Naive thymus-derived CD8-positive, alpha-beta T cell (primary cell): ENCODE results near the gene BTBD9. TPM values are rescaled to one million over a fixed set of nuclear protein-coding genes. Genes with fewer than 3 reads are reported as not detected.

Experiments used
- ATAC-seq, 2 donors: fragments of 150-1000 bp; cut with Tn5 transposase in 1 of 2; sonication (Bioruptor Pico), chemical (Tn5 transposase) in 1 of 2; 1 replicate in 1 of 2; 2 replicates in 1 of 2; pipeline ENCODE4 v1.10.0; 2021; ENCODE audit warnings: mild to moderate bottlenecking in 2 of 2, moderate library complexity in 2 of 2
- POLR2A ChIA-PET: fragments of 350-600 bp; sonication (Branson Sonifier 250); formaldehyde crosslinking; loops from one replicate; lab custom pipeline; 2021; ENCODE audit warnings: antibody characterized with exemption; lab: Charles Lee
- DNase-seq, 10 donors: peaks; one replicate each; pipeline versions ENCODE4 v3.0.0 to v3.0.0-alpha.2; 2020 to 2022
- H3K27ac Mint-ChIP-seq, 10 donors: one replicate each; pipeline ENCODE4 v1.8.0; 2020 to 2022; ENCODE audit warnings: mild to moderate bottlenecking in 10 of 10, mixed read lengths in 10 of 10, moderate library complexity in 4 of 10, inconsistent platforms in 1 of 10
- H3K27me3 Mint-ChIP-seq, 5 donors: one replicate each; pipeline ENCODE4 v1.8.0; 2021 to 2022; ENCODE audit warnings: mixed read lengths in 5 of 5
- H3K36me3 Mint-ChIP-seq, 3 donors: one replicate each; pipeline ENCODE4 v1.8.0; 2020 to 2022; ENCODE audit warnings: mixed read lengths in 3 of 3, mild to moderate bottlenecking in 2 of 3, inconsistent platforms in 1 of 3
- H3K4me1 Mint-ChIP-seq, 4 donors: one replicate each; pipeline ENCODE4 v1.8.0; 2021 to 2022; ENCODE audit warnings: mixed read lengths in 4 of 4
- H3K4me3 Mint-ChIP-seq, 10 donors: one replicate each; pipeline ENCODE4 v1.8.0; 2020 to 2022; ENCODE audit warnings: mild to moderate bottlenecking in 10 of 10, mixed read lengths in 10 of 10, moderate library complexity in 6 of 10, inconsistent platforms in 1 of 10
- H3K9me3 Mint-ChIP-seq, 9 donors: one replicate each; pipeline ENCODE4 v1.8.0; 2020 to 2022; ENCODE audit warnings: mixed read lengths in 9 of 9, mild to moderate bottlenecking in 3 of 9, inconsistent platforms in 1 of 9, moderate library complexity in 1 of 9
- polyA plus RNA-seq, 3 donors: library from polyadenylated mRNA; unstranded; fragments of 300-500 nt; fragmentation: Illumina TruSeq; gene quantifications; one replicate each; pipeline ENCODE4 v1.2.3, GENCODE V29; 2021
- total RNA-seq, 8 experiments: library from RNA in 2 of 8; stranded (reverse) in 2 of 8; gene quantifications; one replicate each; pipeline ENCODE4 v1.2.3 and lab custom pipeline; 2021 to 2026

BTBD9 gene
- total and polyA plus RNA-seq, 5 experiments from 2014 or later, result 9.3 to 32.2 (median 10.6) TPM

GRCh38 chr6:38262609-38263008 lies 377.1 kb downstream of the BTBD9 start:
- ATAC-seq (no peak), DNase-seq (no peak)
- Mint-ChIP-seq H3K27me3 (no peaks in the 10 kb centered on the region), H3K4me3 (no peak overlapping the region), H3K9me3 (no peaks in the 10 kb centered on the region), H3K36me3 (peaks cover under 1 to 36% (median 33%) of the 10 kb centered on the region in 3 donors), H3K27ac (no peak overlapping the region), H3K4me1 (peaks cover 2 to 17% (median 7%) of the 10 kb centered on the region in 4 donors)
- POLR2A ChIA-PET, result no interaction called here

DNA sequence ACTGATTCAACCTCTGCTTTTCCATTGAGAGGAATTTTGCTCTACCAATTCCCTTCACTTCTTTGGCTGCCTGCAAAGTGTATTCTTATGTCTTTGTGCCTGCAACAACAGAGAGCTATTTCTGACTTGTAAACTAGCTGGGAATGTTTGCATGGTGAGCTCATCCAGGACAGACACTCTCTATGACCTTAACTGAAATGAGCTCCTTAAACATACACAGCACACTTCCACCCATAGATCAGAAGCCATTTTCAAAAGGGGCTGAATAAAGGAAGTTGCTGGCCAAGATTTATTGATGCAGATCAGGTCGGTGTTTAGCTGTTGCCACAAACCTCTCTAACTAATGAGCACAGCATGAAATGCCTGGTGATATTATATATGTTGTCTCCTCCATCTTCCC lies 377.7 kb downstream of the BTBD9 start:
- H3K36me3 Mint-ChIP-seq, result peaks cover 4 to 40% (median 37%) of the 10 kb centered on the region in 3 donors
- H3K27ac Mint-ChIP-seq, result no peak overlapping the region
- H3K9me3 Mint-ChIP-seq, result no peaks in the 10 kb centered on the region
- no peak for DNase-seq
- H3K4me1 Mint-ChIP-seq, result peaks cover 2 to 17% (median 7%) of the 10 kb centered on the region in 4 donors
- no peak overlapping the region for H3K4me3 Mint-ChIP-seq
- H3K27me3 Mint-ChIP-seq, result no peaks in the 10 kb centered on the region
- ATAC-seq, result no peak
- POLR2A ChIA-PET, result no interaction called here

DNA sequence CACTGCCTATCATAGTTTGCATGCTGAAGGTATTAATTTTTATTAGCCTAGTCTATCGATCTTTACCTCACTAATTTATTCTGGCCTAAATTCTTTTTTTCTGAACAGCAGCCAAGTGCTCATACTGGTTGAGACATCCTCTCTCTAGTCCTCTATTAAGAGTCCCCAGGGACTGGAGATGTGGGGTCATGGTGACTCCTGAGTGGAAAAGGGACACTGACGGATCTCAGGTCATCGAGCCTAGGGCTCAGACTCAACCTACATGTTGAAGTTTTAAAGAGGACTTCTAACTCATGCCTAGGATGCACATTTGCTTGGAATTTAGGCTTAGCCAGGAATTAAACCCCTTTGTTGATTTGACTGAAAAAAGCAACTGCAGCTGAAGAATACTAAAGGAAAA lies 378.1 kb downstream of the BTBD9 start:
- Mint-ChIP-seq H3K27me3 (no peaks in the 10 kb centered on the region), H3K4me3 (no peak overlapping the region), H3K27ac (no peak overlapping the region), H3K9me3 (no peaks in the 10 kb centered on the region), H3K4me1 (peaks cover 2 to 17% (median 7%) of the 10 kb centered on the region in 4 donors), H3K36me3 (peaks cover 4 to 41% (median 37%) of the 10 kb centered on the region in 3 donors)
- POLR2A ChIA-PET, result no interaction called here
- ATAC-seq (no peak), DNase-seq (no peak)

DNA sequence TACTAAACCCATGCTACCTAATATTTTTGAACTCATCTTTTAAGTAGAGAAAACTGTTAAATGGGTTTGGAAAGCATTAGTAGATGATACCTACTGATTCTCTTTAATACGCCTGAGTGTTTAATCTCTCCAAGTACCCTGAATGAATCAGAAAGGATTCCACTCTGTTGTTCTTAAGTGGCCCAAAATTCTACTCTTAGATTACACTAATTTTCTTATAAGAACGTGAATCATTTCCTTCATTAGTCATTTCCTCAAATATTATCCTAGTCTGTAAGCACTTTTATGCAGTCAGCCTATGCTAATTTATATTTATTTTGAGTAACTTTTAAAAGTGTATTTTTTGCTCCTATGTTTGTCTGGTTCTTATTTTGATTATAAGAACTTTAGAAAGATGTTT lies 380.0 kb downstream of the BTBD9 start:
- H3K9me3 Mint-ChIP-seq, result peaks cover 0 to 12% (median 2%) of the 10 kb centered on the region in 9 donors
- ATAC-seq, result no peak
- peaks cover 0 to 17% (median 5%) of the 10 kb centered on the region in 4 donors for H3K4me1 Mint-ChIP-seq
- peak overlapping the region in 1 of 10 donors; percentile 18 for H3K27ac Mint-ChIP-seq
- POLR2A ChIA-PET, result no interaction called here
- peaks cover 21 to 52% (median 52%) of the 10 kb centered on the region in 3 donors for H3K36me3 Mint-ChIP-seq
- H3K27me3 Mint-ChIP-seq, result no peaks in the 10 kb centered on the region
- no peak overlapping the region for H3K4me3 Mint-ChIP-seq
- DNase-seq, result no peak

GRCh38 chr6:38248500-38249234 lies 391.1 kb downstream of the BTBD9 start:
- POLR2A ChIA-PET, result no interaction called here
- Mint-ChIP-seq H3K4me1 (peaks cover 0 to 8% (median 0%) of the 10 kb centered on the region in 4 donors), H3K27ac (no peak overlapping the region), H3K4me3 (no peak overlapping the region), H3K9me3 (no peaks in the 10 kb centered on the region), H3K27me3 (no peaks in the 10 kb centered on the region), H3K36me3 (peaks cover 11 to 57% (median 23%) of the 10 kb centered on the region in 3 donors)
- DNase-seq (no peak), ATAC-seq (no peak)

DNA sequence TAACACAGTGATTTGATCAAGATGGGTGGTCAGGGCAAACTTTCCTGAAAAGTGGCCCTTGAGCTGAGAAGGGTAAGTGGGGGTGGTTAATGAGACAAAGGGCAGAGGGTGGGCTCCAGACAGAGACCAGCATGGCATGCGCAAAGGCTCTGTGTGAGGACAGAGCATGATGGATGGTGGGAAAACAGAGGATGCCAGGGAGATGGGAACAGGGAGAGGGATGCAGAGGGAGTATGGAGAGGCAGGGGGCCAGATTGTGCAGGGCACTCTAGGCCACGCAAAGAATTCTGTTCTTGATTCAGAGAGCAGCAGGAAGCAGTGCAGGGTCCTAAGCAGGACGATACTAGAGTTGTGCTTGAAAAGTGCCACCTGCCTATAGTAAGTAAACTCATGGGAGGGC lies 394.4 kb downstream of the BTBD9 start:
- Mint-ChIP-seq H3K27ac (peak overlapping the region in 1 of 10 donors; percentile 77), H3K27me3 (no peaks in the 10 kb centered on the region), H3K9me3 (no peaks in the 10 kb centered on the region), H3K4me1 (peaks cover 0 to 6% (median 0%) of the 10 kb centered on the region in 4 donors), H3K4me3 (no peak overlapping the region), H3K36me3 (peaks cover 12 to 57% (median 26%) of the 10 kb centered on the region in 3 donors)
- DNase-seq (no peak), ATAC-seq (no peak)
- POLR2A ChIA-PET, result no interaction called here

GRCh38 chr6:38244869-38245268 lies 394.9 kb downstream of the BTBD9 start:
- Mint-ChIP-seq H3K36me3 (peaks cover 12 to 55% (median 26%) of the 10 kb centered on the region in 3 donors), H3K4me3 (no peak overlapping the region), H3K9me3 (no peaks in the 10 kb centered on the region), H3K27ac (no peak overlapping the region), H3K4me1 (peaks cover 0 to 6% (median under 1%) of the 10 kb centered on the region in 4 donors), H3K27me3 (no peaks in the 10 kb centered on the region)
- POLR2A ChIA-PET, result no interaction called here
- DNase-seq, result no peak
- ATAC-seq, result no peak

DNA sequence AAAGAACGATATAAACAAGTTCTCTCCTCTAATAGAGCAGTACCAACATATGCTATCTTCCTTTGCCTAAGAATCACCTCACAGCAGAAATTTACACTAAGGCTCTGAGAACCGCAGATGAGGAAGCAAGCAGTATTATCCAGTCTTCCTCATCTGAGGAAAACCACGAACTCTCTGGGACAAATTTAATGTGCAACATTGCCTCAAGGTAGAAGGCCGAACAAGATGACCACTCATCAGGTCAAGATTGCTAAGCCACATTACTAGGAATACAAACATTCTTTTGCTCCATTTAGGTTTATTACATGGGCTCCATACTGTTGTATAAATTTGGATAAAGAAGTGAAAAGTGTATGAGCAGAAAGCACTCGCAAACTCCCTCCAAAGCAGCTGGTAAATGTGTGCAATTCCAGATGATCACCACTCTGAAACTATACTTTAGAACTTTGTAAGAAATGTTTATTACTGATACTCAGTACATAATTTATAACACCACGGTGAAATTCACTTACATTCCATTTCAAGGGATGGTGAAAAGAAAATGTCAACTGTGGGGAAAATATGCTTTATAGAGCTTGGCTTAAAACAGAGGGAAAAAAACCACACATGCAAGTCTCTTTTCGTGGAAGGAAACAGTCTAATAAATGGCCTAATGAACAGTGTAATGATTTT lies 398.4 kb downstream of the BTBD9 start:
- Mint-ChIP-seq H3K27me3 (no peaks in the 10 kb centered on the region), H3K27ac (no peak overlapping the region), H3K4me3 (no peak overlapping the region), H3K36me3 (peaks cover 12 to 37% (median 29%) of the 10 kb centered on the region in 3 donors), H3K4me1 (peaks cover 0 to 5% (median 2%) of the 10 kb centered on the region in 4 donors), H3K9me3 (no peaks in the 10 kb centered on the region)
- no peak for DNase-seq
- ATAC-seq, result no peak
- POLR2A ChIA-PET, result no interaction called here

GRCh38 chr6:38239719-38240451 lies 399.8 kb downstream of the BTBD9 start:
- Mint-ChIP-seq H3K4me3 (no peak overlapping the region), H3K27me3 (no peaks in the 10 kb centered on the region), H3K9me3 (no peaks in the 10 kb centered on the region), H3K4me1 (peaks cover 0 to 6% (median 2%) of the 10 kb centered on the region in 4 donors), H3K36me3 (peaks cover 7 to 28% (median 22%) of the 10 kb centered on the region in 3 donors), H3K27ac (no peak overlapping the region)
- ATAC-seq (no peak), DNase-seq (no peak)
- POLR2A ChIA-PET, result no interaction called here

DNA sequence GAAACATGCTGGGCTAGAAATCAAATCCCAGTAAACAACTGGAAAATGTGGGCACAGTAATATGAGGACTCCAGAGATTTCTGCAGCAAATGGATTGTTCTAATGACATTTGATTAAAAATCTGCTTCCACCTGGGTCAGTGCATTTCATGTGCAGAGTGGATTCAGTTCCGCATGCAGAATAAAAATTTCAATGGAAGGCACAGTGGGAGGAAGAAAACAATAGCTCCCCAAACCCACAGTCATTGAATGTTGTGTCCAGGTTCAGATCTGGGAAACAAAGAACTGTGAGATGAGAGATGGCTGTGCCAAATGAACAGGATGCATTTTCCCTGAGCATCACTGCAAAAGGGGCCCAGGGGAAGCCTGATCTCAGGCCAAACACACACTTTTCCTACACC lies 403.1 kb downstream of the BTBD9 start:
- peaks cover 0 to 8% (median 7%) of the 10 kb centered on the region in 3 donors for H3K36me3 Mint-ChIP-seq
- H3K9me3 Mint-ChIP-seq, result no peaks in the 10 kb centered on the region
- no peak overlapping the region for H3K4me3 Mint-ChIP-seq
- POLR2A ChIA-PET, result no interaction called here
- H3K27ac Mint-ChIP-seq, result no peak overlapping the region
- ATAC-seq, result no peak
- no peaks in the 10 kb centered on the region for H3K27me3 Mint-ChIP-seq
- peaks cover 0 to 6% (median 1%) of the 10 kb centered on the region in 4 donors for H3K4me1 Mint-ChIP-seq
- DNase-seq, result no peak

DNA sequence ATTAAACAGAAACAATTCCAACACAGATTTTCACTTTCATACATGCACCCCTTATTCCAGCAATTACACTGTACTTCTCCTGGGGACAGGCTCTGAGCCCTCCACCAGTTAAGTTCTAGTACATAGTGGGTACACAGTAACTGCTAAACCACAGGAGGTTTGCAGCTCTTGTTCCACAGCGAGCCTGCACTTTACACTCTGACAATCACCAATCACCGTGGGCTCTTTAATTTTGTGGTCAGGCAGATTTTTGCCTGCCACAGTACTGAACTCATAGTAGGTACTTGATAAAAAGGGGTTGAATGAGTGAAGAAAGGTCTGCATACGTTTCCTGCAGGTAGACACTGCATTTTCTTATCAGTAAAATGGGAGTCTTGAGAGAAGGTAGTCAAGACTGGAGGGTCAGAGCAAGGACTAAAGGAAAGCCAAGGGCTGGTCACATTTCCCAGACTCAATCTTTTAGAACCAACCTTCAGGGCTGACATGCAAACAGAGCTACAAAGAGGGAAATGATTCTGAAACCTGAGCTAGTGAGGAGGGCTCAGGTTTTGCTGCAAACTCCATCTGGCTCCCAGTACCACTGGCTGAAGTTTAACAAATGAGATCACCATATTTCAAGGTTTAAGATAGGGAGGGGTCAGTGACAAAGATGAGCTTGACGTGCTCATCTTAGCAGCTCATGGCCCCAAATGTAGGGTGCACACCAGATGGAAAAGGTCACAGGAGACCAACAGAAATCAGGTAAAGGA lies 404.6 kb downstream of the BTBD9 start:
- no peak for DNase-seq
- Mint-ChIP-seq H3K27me3 (no peaks in the 10 kb centered on the region), H3K27ac (no peak overlapping the region), H3K4me1 (peaks cover 0 to 6% (median 4%) of the 10 kb centered on the region in 4 donors), H3K4me3 (no peak overlapping the region), H3K36me3 (peaks cover 0 to 9% (median 6%) of the 10 kb centered on the region in 3 donors), H3K9me3 (peaks cover 0 to 2% (median 0%) of the 10 kb centered on the region in 9 donors)
- ATAC-seq, result no peak
- POLR2A ChIA-PET, result no interaction called here

GRCh38 chr6:38234141-38234540 lies 405.6 kb downstream of the BTBD9 start:
- H3K27ac Mint-ChIP-seq, result no peak overlapping the region

More at GRCh38 chr6:38234141-38234540, 405.6 kb downstream of the BTBD9 start:
- Mint-ChIP-seq H3K9me3 (peaks cover 0 to 2% (median 0%) of the 10 kb centered on the region in 9 donors), H3K4me3 (no peak overlapping the region), H3K4me1 (peaks cover 0 to 6% (median 2%) of the 10 kb centered on the region in 4 donors), H3K27me3 (no peaks in the 10 kb centered on the region), H3K36me3 (peaks cover 0 to 11% (median 8%) of the 10 kb centered on the region in 3 donors)
- POLR2A ChIA-PET, result no interaction called here
- DNase-seq (no peak), ATAC-seq (no peak)
